K562 treated with DMSO at 1 percent for 24 hours (cell line): ENCODE results near the gene MRAP2. TPM values are rescaled to one million over a fixed set of nuclear protein-coding genes. Genes with fewer than 3 reads are reported as not detected.

Source experiments
- total RNA-seq: library from RNA; unstranded; fragments of 300-600 nt; gene quantifications from 2 replicates; pipeline ENCODE4 v1.2.3, GENCODE V29; 2022; ENCODE audit warnings: low read depth; ENCODE audit not compliant: insufficient read depth

MRAP2 gene, protein sequence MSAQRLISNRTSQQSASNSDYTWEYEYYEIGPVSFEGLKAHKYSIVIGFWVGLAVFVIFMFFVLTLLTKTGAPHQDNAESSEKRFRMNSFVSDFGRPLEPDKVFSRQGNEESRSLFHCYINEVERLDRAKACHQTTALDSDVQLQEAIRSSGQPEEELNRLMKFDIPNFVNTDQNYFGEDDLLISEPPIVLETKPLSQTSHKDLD
- total RNA-seq: 7.7 and 7.8 TPM in 2 replicates

DNA sequence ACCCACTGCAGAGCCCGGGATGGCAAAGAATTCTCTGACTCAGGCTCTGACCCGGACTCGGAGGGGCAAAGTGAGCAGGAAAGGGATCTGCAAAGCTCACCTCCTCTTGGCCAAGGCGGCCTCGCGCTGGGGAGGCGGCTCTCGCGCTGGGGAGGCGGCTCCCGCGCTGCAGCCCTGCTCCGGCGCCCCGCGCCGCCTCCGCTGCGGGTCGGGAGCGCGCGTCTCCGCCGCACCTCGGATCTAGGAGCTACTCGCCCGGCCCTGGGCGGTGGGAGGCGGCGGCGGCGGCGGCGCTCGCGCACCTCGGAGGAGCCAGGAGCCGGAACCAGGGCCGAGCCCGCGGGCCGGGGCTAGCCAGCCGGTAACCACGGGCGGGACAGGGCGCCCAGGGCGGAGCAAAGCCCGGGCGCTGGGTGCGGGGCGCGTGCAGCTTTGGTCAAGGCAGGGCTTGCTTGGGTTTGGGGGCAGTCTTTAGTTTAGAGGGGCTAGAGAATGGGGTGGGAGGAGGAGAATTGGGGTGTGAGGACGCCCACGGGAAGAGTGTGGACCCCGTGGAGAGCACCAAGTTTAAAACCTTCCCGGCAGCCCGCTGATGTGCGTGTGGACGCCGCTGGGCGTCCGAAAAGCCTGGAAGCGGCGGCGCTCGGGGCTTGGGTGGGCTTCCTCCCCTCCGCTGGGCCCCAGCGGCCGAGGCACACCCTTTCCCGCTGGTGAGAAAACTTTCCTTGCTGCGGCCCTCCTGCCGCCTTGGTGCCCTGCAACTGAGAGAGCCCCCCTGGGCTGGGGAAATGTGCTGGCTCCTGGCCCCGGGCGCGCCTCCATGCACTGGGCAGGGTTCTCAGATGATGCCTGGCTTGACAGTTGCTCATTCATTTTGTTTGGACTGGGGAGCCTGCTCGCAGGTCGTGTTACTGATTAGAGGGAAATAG lies at the start of gene MRAP2:
MRAP2 (plus strand) TSS at position 250 of the 929 bp plus-strand sequence. CDS start 21,547 bp downstream, outside the sequence.

Other genes with a start within 250 kb of the MRAP2 start
- not detected in 2 replicates for gene RIPPLY2, start 180.4 kb upstream of the MRAP2 start, total RNA-seq
- 4.8 and 7.9 TPM in 2 replicates for gene CYB5R4, start 174.1 kb upstream of the MRAP2 start, total RNA-seq
- 1.5 and 4.2 TPM in 2 replicates for gene CEP162, start 193.9 kb downstream of the MRAP2 start, total RNA-seq